Parathyroid adenoma (tissue), 2 donors: ENCODE measurements around the gene FKBP8.
"Not testable (repeated sequence)": the region's sequence is repeated elsewhere in the genome, so short reads cannot be mapped to it uniquely, and the experiment has no call there.

Experiments
- H2AFZ ChIP-seq: fragments of 300-600 bp; sonication (generic); one replicate; pipeline ENCODE4 v1.7.0; 2017; ENCODE audit warnings: antibody characterized with exemption, mild to moderate bottlenecking
- H3K27ac ChIP-seq: fragments of 300-600 bp; sonication (generic); one replicate; pipeline ENCODE4 v1.7.0; 2017
- H3K27me3 ChIP-seq: fragments of 300-600 bp; sonication (generic); one replicate; pipeline ENCODE4 v1.7.0; 2017; ENCODE audit warnings: low read length; ENCODE audit not compliant: control insufficient read depth, insufficient read depth
- H3K36me3 ChIP-seq: fragments of 300-600 bp; sonication (generic); one replicate; pipeline ENCODE4 v1.7.0; 2017; ENCODE audit warnings: low read length; ENCODE audit not compliant: control insufficient read depth, insufficient read depth
- H3K4me1 ChIP-seq: fragments of 300-600 bp; sonication (generic); one replicate; pipeline ENCODE4 v1.7.0; 2017; ENCODE audit warnings: control low read depth
- H3K4me2 ChIP-seq: fragments of 300-600 bp; sonication (generic); one replicate; pipeline ENCODE4 v1.7.0; 2017; ENCODE audit warnings: low read length
- H3K4me3 ChIP-seq: fragments of 300-600 bp; sonication (generic); one replicate; pipeline ENCODE4 v1.7.0; 2017; ENCODE audit warnings: low read depth, low read length
- H3K79me2 ChIP-seq: fragments of 300-600 bp; sonication (generic); one replicate; pipeline ENCODE4 v1.7.0; 2017; ENCODE audit warnings: control low read depth
- H3K9ac ChIP-seq: fragments of 300-600 bp; sonication (generic); one replicate; pipeline ENCODE4 v1.7.0; 2017; ENCODE audit warnings: mild to moderate bottlenecking
- H3K9me3 ChIP-seq: fragments of 300-600 bp; sonication (generic); one replicate; pipeline ENCODE4 v1.7.0; 2017; ENCODE audit warnings: low read length; ENCODE audit not compliant: control insufficient read depth
- CTCF ChIP-seq: fragments of 300-600 bp; sonication (generic); IDR thresholded peaks from one replicate; pipeline ENCODE4 v1.7.0; 2017; ENCODE audit warnings: antibody characterized with exemption, mild to moderate bottlenecking
- donor health status: primary hyperparathyroidism.

FKBP8 gene

GRCh38 chr19:18543814-18544475, 572 bp upstream of the FKBP8 start:
- H3K9me3 ChIP-seq, result no peaks in the 10 kb centered on the region
- H3K79me2 ChIP-seq, result peaks cover 2% of the 10 kb centered on the region
- no peak overlapping the region for H3K9ac ChIP-seq
- H3K4me1 ChIP-seq, result peaks cover 4% of the 10 kb centered on the region
- H3K27me3 ChIP-seq, result no peaks in the 10 kb centered on the region
- peak overlapping the region; percentile 87 for H2AFZ ChIP-seq
- peak overlapping the region; percentile 48 for H3K4me3 ChIP-seq
- H3K27ac ChIP-seq, result no peak overlapping the region
- H3K4me2 ChIP-seq, result peak overlapping the region; percentile 73
- no peaks in the 10 kb centered on the region for H3K36me3 ChIP-seq
- TF ChIP-seq CTCF, result no peak

GRCh38 chr19:18541992-18542940, 1.1 kb downstream of the FKBP8 start:
- H3K9ac ChIP-seq, result peak overlapping the region; percentile 28
- peak overlapping the region; percentile 70 for H3K4me3 ChIP-seq
- H2AFZ ChIP-seq, result peak overlapping the region; percentile 42
- H3K79me2 ChIP-seq, result peaks cover 2% of the 10 kb centered on the region
- peaks cover 4% of the 10 kb centered on the region for H3K4me1 ChIP-seq
- no peaks in the 10 kb centered on the region for H3K9me3 ChIP-seq
- peak overlapping the region; percentile 66 for H3K27ac ChIP-seq
- no peaks in the 10 kb centered on the region for H3K36me3 ChIP-seq
- H3K4me2 ChIP-seq, result peak overlapping the region; percentile 88
- no peaks in the 10 kb centered on the region for H3K27me3 ChIP-seq
- TF ChIP-seq CTCF, result no peak

GRCh38 chr19:18541258-18541991, 1.9 kb downstream of the FKBP8 start:
- H2AFZ ChIP-seq, result no peak overlapping the region
- H3K27ac ChIP-seq, result no peak overlapping the region
- H3K27me3 ChIP-seq, result no peaks in the 10 kb centered on the region
- no peak overlapping the region for H3K4me3 ChIP-seq
- H3K9me3 ChIP-seq, result no peaks in the 10 kb centered on the region
- no peak overlapping the region for H3K4me2 ChIP-seq
- no peak for TF ChIP-seq CTCF
- no peak overlapping the region for H3K9ac ChIP-seq
- no peaks in the 10 kb centered on the region for H3K36me3 ChIP-seq
- peaks cover 4% of the 10 kb centered on the region for H3K4me1 ChIP-seq
- H3K79me2 ChIP-seq, result peaks cover 2% of the 10 kb centered on the region

- not testable (repeated sequence) for H2AFZ ChIP-seq, H3K27me3 ChIP-seq, H3K9ac ChIP-seq, H3K9me3 ChIP-seq, H3K4me1 ChIP-seq, H3K36me3 ChIP-seq, H3K27ac ChIP-seq, H3K4me3 ChIP-seq, H3K4me2 ChIP-seq, H3K79me2 ChIP-seq
Measured at GRCh38 chr19:18540200-18540599, 3.2 kb downstream of the FKBP8 start.

GRCh38 chr19:18539372-18539771, 4.0 kb downstream of the FKBP8 start:
- no peaks in the 10 kb centered on the region for H3K9me3 ChIP-seq
- peaks cover 4% of the 10 kb centered on the region for H3K4me1 ChIP-seq
- H3K4me2 ChIP-seq, result no peak overlapping the region
- H3K27me3 ChIP-seq, result no peaks in the 10 kb centered on the region
- no peak overlapping the region for H3K4me3 ChIP-seq
- peaks cover 2% of the 10 kb centered on the region for H3K79me2 ChIP-seq
- TF ChIP-seq CTCF, result no peak
- no peak overlapping the region for H3K27ac ChIP-seq
- no peaks in the 10 kb centered on the region for H3K36me3 ChIP-seq
- no peak overlapping the region for H3K9ac ChIP-seq
- H2AFZ ChIP-seq, result no peak overlapping the region
